HG02870 (cell line): ENCODE data around the gene ZBTB4.

Experiments used
- ATAC-seq: cut with Tn5 transposase; IDR thresholded peaks from one replicate; pipeline ENCODE4 v1.9.1; 2021; ENCODE audit warnings: mild to moderate bottlenecking, moderate library complexity; ENCODE audit not compliant: unreplicated experiment

Gene ZBTB4

DNA sequence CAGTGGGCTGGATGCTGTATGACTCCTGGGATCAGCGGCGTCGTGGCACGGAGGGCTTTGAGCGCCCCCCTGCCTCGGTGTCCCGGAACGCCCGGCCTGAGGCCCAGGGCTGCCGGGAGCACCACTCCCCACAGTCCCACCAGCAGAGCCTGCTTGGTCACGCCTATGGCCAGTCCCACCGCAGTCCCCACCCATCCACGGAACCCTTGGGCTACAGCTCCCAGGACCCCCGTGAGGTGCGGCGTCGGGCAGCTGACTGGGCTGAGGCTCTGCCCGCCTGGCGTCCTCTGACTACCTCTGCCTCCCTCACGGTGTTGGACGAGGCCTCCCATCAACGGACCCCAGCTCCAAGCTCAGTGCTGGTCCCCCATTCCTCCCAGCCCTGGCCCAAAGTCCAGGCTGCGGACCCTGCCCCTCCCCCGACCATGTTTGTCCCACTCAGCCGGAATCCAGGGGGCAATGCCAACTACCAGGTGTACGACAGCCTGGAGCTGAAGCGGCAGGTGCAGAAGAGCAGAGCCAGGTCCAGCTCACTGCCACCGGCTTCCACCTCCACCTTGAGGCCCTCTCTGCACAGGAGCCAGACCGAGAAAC is 52.4 kb downstream of the ZBTB4 start:
- no peak for ATAC-seq

- no peak for ATAC-seq
Observed at GRCh38 chr17:7426203-7426863, 53.1 kb downstream of the ZBTB4 start.

DNA sequence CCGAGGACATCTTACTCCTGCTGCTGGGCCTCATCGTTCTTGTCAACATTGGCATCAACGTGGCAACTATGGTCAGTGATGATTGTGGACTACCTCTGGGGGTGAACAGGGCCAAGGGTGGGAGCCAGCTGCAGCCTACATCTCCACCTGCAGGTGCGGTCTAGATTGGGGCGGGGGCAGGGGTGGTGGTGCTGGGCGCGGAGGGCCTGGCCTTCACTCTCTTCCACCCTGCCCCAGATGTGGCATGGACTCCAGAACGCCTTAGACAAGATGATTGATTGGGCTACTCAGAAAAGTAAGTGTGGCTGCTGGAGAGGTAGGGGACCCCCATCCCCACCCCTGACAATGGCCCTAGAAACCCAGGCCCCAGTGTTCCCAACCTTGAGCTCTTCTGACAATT is 53.7 kb downstream of the ZBTB4 start:
- ATAC-seq: no peak

GRCh38 chr17:7425316-7425715 is 54.1 kb downstream of the ZBTB4 start, which contains the start of gene SPEM2:
TSS of gene SPEM2 (plus strand) at chr17:7425616. CDS start at chr17:7425689, 73 bp downstream.
- ATAC-seq: no peak

DNA sequence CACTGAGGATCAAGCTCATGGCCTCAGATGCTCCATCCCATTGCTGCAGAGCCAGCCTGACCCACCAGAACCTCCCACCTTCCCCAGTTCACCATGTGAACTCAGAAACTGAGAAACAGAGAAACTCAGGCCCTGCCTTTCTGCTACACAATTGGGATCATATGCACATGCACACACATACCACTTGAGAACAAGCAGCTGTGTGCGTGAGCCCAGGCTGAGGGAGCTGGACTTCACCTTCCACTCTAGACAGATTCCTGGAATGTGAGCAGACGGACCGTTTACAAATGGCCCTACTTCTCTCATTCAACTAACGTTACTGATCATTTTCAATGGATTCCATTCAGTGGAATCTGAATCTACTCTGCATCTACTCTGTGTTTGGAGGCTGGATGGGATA is 55.8 kb downstream of the ZBTB4 start:
- ATAC-seq: no peak

DNA sequence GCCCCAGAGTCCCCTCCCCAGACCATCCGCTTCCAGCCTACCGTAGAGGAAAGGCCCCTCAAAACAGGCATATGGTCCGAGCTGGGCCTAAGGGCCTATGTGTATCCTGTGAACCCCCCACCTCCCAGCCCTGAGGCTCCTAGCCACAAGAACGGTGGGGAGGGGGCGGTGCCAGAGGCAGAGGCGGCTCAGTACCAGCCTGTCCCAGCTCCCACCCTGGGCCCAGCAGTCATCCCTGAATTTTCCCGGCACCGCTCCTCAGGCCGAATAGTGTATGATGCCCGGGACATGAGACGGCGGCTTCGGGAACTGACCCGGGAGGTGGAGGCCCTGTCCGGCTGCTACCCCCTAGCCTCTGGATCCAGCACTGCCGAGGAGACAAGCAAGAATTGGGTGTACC is 58.2 kb downstream of the ZBTB4 start:
- ATAC-seq: no peak

- ATAC-seq: no peak
Observed at GRCh38 chr17:7419819-7420610, 59.4 kb downstream of the ZBTB4 start, which contains the start of gene SPEM1. TSS of gene SPEM1 (plus strand) at chr17:7420324. CDS start at chr17:7420385, 61 bp downstream.

DNA sequence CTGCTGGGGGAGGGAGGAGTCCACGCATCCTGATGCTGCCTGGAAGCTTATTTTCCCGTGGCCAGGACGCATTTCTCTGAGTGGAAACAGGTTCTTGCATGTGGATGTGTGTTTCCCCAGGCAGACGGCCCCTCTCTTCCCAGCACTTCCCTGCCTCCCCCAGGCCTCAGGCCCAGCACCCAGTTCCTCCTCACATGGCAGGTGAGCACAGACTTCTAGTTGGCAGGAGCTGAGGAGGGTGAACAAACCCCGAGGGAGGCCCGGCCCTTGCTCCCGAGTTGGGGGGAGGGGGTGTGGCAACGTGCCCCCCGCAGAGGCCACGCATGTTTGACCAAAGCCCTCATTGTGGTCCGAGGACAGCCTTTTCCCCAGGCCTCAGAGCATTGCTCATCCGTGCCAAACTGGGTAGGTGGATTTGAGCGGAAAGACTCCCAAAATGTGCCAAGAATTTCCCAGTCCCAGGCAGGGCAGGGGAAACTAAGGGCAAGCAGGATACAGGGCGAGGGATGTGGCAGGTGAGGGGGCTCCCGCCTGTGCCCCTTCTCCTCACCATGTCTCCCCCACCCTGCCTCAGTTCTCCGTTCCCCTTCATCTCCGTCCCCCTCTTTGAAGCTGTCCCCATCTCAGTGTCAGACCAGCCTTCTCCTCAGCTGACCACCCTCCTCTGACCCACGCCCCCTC is 60.8 kb downstream of the ZBTB4 start:
- no peak for ATAC-seq

GRCh38 chr17:7417056-7417655 is 62.3 kb downstream of the ZBTB4 start:
- ATAC-seq: no peak

DNA sequence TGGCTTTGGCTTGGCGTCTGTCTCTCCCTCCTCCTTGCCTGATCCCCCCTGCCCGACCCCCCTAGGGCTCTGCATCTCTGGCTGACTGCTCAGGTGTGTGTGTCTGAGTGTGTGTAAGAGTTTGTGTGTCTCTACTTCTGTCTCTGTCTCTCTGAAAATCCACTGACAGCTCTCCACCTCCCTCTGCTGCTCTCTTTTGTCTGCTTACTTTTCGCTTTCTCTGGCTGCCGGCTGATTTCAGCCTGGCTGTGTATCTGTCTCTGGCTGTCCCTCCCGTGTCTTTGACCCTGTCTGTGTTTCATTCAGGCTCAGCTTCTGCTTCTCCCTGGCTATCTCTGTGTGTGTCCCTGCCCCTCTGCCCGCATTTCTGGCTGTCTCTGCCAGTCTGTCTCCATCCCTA is 63.1 kb downstream of the ZBTB4 start:
- no peak for ATAC-seq

DNA sequence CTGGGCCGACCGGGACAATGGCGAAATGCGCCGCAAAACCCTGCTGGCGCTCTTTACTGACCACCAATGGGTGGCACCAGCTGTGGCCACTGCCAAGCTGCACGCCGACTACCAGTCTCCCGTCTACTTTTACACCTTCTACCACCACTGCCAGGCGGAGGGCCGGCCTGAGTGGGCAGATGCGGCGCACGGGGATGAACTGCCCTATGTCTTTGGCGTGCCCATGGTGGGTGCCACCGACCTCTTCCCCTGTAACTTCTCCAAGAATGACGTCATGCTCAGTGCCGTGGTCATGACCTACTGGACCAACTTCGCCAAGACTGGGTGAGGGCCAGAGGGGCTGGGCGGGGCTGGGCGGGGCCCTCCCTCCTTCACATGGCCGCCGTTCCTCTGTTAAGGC is 63.6 kb downstream of the ZBTB4 start:
- ATAC-seq: no peak

GRCh38 chr17:7414837-7415236 is 64.6 kb downstream of the ZBTB4 start:
- no peak for ATAC-seq

GRCh38 chr17:7413346-7413985 is 66.0 kb downstream of the ZBTB4 start:
- no peak for ATAC-seq

DNA sequence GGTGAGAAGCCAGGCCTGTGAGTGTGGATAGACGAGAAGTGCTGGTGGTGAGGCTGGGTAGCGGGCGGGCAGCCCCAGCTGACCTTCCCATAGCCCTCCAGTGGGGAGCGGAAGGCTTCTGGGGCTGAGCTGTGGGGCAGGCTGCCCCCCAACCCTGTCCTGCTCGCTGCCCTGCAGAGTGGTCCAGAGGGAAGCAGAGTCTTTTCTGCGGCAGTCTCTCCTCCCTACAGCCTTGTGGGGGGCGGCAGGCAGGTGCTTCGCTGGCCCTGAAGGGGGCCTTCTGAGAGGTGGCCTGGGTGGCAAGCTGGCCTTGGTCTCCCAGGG is 68.0 kb downstream of the ZBTB4 start:
- ATAC-seq: no peak

DNA sequence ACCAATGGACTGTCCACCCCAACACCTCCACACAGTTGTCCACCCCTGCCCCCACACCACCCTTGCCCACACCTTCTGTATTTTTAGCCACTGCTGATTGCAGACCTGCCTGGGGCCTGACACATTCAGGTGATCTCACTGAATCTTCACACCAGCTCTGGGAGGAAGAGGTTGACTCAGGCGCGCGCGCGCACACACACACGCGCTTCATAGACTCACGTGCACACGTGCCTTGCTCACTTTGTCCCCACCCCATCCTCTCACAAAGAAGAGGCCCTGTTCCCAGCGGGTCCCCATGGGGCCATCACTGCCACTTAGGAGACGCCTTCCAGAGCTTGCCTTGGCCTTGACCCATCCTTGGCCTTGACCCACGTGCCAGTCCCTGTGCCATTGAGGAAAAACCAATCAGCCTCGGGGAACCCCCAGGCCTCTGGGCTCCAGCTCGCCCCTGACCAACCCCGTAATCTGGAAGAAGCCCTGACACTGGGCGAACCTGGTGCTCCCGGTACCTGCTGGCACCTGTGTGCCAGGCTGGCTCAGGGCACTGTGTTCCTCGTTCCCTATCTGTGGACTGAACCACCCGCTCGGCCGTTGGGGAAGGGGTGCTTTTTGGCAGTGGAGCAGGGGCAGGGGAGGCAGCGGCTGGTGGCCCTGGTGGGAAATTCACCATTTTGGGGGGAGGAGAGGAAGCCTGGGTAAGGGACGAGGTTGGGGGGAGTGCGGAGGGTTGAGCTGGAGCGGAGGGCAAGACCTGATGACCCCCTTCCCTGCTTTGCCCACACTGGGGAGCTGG is 68.6 kb downstream of the ZBTB4 start:
- ATAC-seq: no peak

- ATAC-seq: no peak
Observed at GRCh38 chr17:7409716-7410115, 69.7 kb downstream of the ZBTB4 start.
